CD14-positive monocyte (primary cell): ENCODE measurements around the gene APCDD1L. TPM values are rescaled to one million over a fixed set of nuclear protein-coding genes. Genes with fewer than 3 reads are reported as not detected.

Experiments used
- DNase-seq, 3 donors: peaks; one replicate each; pipeline ENCODE4 v3.0.0-alpha.2; 2011 to 2022
- H2AFZ ChIP-seq: 2 replicates; pipeline ENCODE4 v1.6.0; 2012; ENCODE audit warnings: mild to moderate bottlenecking, low read depth, low read length, inconsistent platforms; ENCODE audit not compliant: insufficient read depth, poor library complexity, severe bottlenecking
- H3K27ac ChIP-seq, 2 donors: 1 replicate in 1 of 2; 2 replicates in 1 of 2; pipeline ENCODE4 v1.5.1; 2012 to 2013; ENCODE audit warnings: low read length in 2 of 2, control low read depth in 1 of 2, inconsistent platforms in 1 of 2, low read depth in 1 of 2, mild to moderate bottlenecking in 1 of 2
- H3K27me3 ChIP-seq, 2 donors: one replicate each; pipeline versions ENCODE4 v1.6.0 to v1.6.1; 2011 to 2013; ENCODE audit warnings: low read length in 2 of 2; ENCODE audit not compliant: control insufficient read depth in 2 of 2, insufficient read depth in 2 of 2
- H3K36me3 ChIP-seq, 2 donors: replicated peaks in 1 of 2; 1 replicate in 1 of 2; 2 replicates in 1 of 2; pipeline versions ENCODE4 v1.5.1 to v1.6.1; 2012 to 2013; ENCODE audit warnings: low read length in 2 of 2, control low read depth in 1 of 2, inconsistent platforms in 1 of 2, mild to moderate bottlenecking in 1 of 2; ENCODE audit not compliant: insufficient read depth in 2 of 2, control insufficient read depth in 1 of 2
- H3K4me1 ChIP-seq, 2 donors: 1 replicate in 1 of 2; 2 replicates in 1 of 2; pipeline versions ENCODE4 v1.5.1 to v1.6.1; 2012 to 2013; ENCODE audit warnings: low read length in 2 of 2, control low read depth in 1 of 2, inconsistent platforms in 1 of 2, mild to moderate bottlenecking in 1 of 2, moderate library complexity in 1 of 2; ENCODE audit not compliant: insufficient read depth in 2 of 2, control insufficient read depth in 1 of 2
- H3K4me2 ChIP-seq: replicated peaks from 2 replicates; pipeline ENCODE3; 2012; ENCODE audit warnings: low read length, moderate library complexity, mild to moderate bottlenecking; ENCODE audit not compliant: poor library complexity, severe bottlenecking; ENCODE audit errors: extremely low read depth
- H3K4me3 ChIP-seq, 3 experiments: fragments of 200-600 bp in 1 of 3; sonication (generic) in 1 of 3; replicated peaks in 1 of 3; 1 replicate in 2 of 3; 2 replicates in 1 of 3; pipeline ENCODE4 v1.5.1; 2011 to 2013; ENCODE audit warnings: low read length in 3 of 3, mild to moderate bottlenecking in 3 of 3, control low read depth in 2 of 3, low read depth in 2 of 3, inconsistent platforms in 1 of 3, moderate library complexity in 1 of 3
- H3K79me2 ChIP-seq: 2 replicates; pipeline ENCODE4 v1.6.0; 2012; ENCODE audit warnings: mild to moderate bottlenecking, control low read depth, inconsistent platforms, low read length, moderate library complexity; ENCODE audit not compliant: insufficient read depth
- H3K9ac ChIP-seq: 2 replicates; pipeline ENCODE4 v1.6.0; 2017; ENCODE audit warnings: low read length, mild to moderate bottlenecking; ENCODE audit not compliant: insufficient read depth, poor library complexity, severe bottlenecking
- H3K9me3 ChIP-seq, 2 donors: replicated peaks in 1 of 2; 1 replicate in 1 of 2; 2 replicates in 1 of 2; pipeline versions ENCODE4 v1.5.1 to v1.6.1; 2012 to 2013; ENCODE audit warnings: low read length in 2 of 2, control low read depth in 1 of 2; ENCODE audit not compliant: control insufficient read depth in 1 of 2, insufficient read depth in 1 of 2
- H4K20me1 ChIP-seq: 2 replicates; pipeline ENCODE4 v1.6.0; 2012; ENCODE audit warnings: mild to moderate bottlenecking, low read length, control low read depth, moderate library complexity; ENCODE audit not compliant: insufficient read depth
- H3K27ac Mint-ChIP-seq, 7 donors: one replicate each; pipeline ENCODE4 v1.8.0; 2020; ENCODE audit warnings: mild to moderate bottlenecking in 7 of 7, mixed read lengths in 7 of 7, moderate library complexity in 6 of 7, inconsistent platforms in 2 of 7
- H3K27me3 Mint-ChIP-seq, 3 donors: one replicate each; pipeline ENCODE4 v1.8.0; 2021 to 2022; ENCODE audit warnings: low read depth in 3 of 3, mild to moderate bottlenecking in 3 of 3, mixed read lengths in 3 of 3, moderate library complexity in 3 of 3, inconsistent platforms in 1 of 3
- H3K36me3 Mint-ChIP-seq, 2 donors: one replicate each; pipeline ENCODE4 v1.8.0; 2020; ENCODE audit warnings: mixed read lengths in 2 of 2, inconsistent platforms in 1 of 2, mild to moderate bottlenecking in 1 of 2
- H3K4me1 Mint-ChIP-seq: one replicate; pipeline ENCODE4 v1.8.0; 2020; ENCODE audit warnings: mild to moderate bottlenecking, mixed read lengths
- H3K4me3 Mint-ChIP-seq, 2 donors: one replicate each; pipeline ENCODE4 v1.8.0; 2020; ENCODE audit warnings: mild to moderate bottlenecking in 2 of 2, mixed read lengths in 2 of 2, moderate library complexity in 1 of 2
- H3K9me3 Mint-ChIP-seq, 7 donors: one replicate each; pipeline ENCODE4 v1.8.0; 2020 to 2022; ENCODE audit warnings: mixed read lengths in 7 of 7, mild to moderate bottlenecking in 6 of 7, moderate library complexity in 6 of 7, inconsistent platforms in 2 of 7
- WGBS: methylation state at CpG from one replicate; pipeline ENCODE4 v1.1.5; 2013; ENCODE audit warnings: missing lambda C conversion rate; ENCODE audit not compliant: insufficient coverage; 5-methylcytosine and 5-hydroxymethylcytosine counted together
- intact Hi-C, 2 donors: fragments of 100-400 bp; cut with micrococcal nuclease; formaldehyde crosslinking; loops; one replicate each; pipeline versions ENCODE4 v1.15.0 to v1.15.1; 2023
- polyA plus RNA-seq, 3 donors: library from polyadenylated mRNA; depleted of rRNA in 1 of 3; unstranded in 2 of 3; stranded (reverse) in 1 of 3; fragments of 300-500 nt in 2 of 3; fragments of >200 nt in 1 of 3; fragmentation: Illumina TruSeq in 2 of 3; gene quantifications; 1 replicate in 2 of 3; 2 replicates in 1 of 3; pipeline ENCODE4 v1.2.3, GENCODE V29; 2012 to 2021
- TF ChIP-seq, protein P1 (sequence below): fragments of 200-600 bp; IDR thresholded peaks from one replicate; pipeline ENCODE4 v1.8.0; 2022; ENCODE audit warnings: antibody characterized with exemption, mild to moderate bottlenecking

APCDD1L gene
- polyA plus RNA-seq, 3 donors: not detected

DNA sequence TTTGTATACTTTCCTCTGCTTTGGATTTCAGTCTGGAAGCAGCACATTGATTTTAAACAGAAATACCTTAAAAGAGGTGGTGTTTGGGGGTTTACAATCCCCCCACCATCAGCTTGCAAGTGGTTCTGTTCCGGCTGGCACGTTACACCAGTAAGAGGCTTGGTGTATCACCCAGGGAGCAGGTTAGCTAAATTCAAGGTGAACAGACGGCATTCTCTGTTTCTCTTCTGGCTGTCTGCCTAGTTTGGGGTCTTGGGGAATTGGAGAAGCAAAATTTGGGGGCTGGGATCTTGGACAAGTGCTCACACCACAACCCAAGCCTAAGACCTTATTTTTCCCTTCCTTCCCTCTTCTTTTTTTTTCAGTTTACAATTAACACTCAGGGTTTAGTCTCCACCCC lies 7.5 kb upstream of the APCDD1L start:
- TF ChIP-seq, protein P1, sequence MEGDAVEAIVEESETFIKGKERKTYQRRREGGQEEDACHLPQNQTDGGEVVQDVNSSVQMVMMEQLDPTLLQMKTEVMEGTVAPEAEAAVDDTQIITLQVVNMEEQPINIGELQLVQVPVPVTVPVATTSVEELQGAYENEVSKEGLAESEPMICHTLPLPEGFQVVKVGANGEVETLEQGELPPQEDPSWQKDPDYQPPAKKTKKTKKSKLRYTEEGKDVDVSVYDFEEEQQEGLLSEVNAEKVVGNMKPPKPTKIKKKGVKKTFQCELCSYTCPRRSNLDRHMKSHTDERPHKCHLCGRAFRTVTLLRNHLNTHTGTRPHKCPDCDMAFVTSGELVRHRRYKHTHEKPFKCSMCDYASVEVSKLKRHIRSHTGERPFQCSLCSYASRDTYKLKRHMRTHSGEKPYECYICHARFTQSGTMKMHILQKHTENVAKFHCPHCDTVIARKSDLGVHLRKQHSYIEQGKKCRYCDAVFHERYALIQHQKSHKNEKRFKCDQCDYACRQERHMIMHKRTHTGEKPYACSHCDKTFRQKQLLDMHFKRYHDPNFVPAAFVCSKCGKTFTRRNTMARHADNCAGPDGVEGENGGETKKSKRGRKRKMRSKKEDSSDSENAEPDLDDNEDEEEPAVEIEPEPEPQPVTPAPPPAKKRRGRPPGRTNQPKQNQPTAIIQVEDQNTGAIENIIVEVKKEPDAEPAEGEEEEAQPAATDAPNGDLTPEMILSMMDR: no peak
- DNase-seq: no peak
- H3K4me1 ChIP-seq: no peaks in the 10 kb centered on the region
- intact Hi-C loops: no loop called here
- no peak overlapping the region for H3K4me2 ChIP-seq
- no peaks in the 10 kb centered on the region for H3K79me2 ChIP-seq
- Mint-ChIP-seq H3K4me1 (no peaks in the 10 kb centered on the region), H3K27me3 (peaks cover 2 to 12% (median 7%) of the 10 kb centered on the region in 3 donors), H3K36me3 (no peaks in the 10 kb centered on the region), H3K9me3 (peaks cover 0 to 21% (median 9%) of the 10 kb centered on the region in 7 donors), H3K27ac (no peak overlapping the region), H3K4me3 (peak overlapping the region in 1 of 2 donors; percentile 31)
- H3K27ac ChIP-seq: no peak overlapping the region
- peaks cover 10 to 15% of the 10 kb centered on the region in 2 donors for H3K9me3 ChIP-seq
- WGBS: 92% methylated on average over 2 of the region's 3 CpGs
- no peak overlapping the region for H2AFZ ChIP-seq
- H3K4me3 ChIP-seq: no peak overlapping the region
- no peaks in the 10 kb centered on the region for H4K20me1 ChIP-seq
- H3K9ac ChIP-seq: no peak overlapping the region
- no peaks in the 10 kb centered on the region for H3K36me3 ChIP-seq
- no peaks in the 10 kb centered on the region for H3K27me3 ChIP-seq

DNA sequence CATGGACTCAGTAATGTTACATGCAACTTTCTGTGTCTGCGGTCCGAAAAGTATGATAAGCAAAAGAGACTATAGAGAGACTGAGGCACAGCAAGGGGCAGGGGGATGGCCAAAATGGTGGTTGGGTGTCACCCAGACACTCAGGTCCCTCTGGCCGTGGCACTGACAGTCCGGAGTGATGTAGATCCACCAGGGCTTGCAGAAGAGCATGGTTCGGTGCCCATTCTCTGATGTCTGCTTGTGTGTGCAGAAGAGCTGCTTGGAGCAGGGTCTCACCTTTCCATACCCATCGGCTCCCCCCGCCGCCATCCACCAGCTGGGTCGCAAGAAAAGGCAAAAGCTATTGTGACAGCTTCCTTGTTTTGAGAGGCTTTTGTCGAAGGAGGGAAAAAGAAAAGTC lies 6.6 kb upstream of the APCDD1L start:
- no peak overlapping the region for H3K4me3 Mint-ChIP-seq
- Histone ChIP-seq H3K4me3 (no peak overlapping the region), H3K4me2 (no peak overlapping the region), H3K4me1 (no peaks in the 10 kb centered on the region), H3K27me3 (no peaks in the 10 kb centered on the region), H3K9me3 (peaks cover 9 to 10% of the 10 kb centered on the region in 2 donors), H3K36me3 (no peaks in the 10 kb centered on the region), H3K79me2 (no peaks in the 10 kb centered on the region), H3K27ac (no peak overlapping the region), H4K20me1 (no peaks in the 10 kb centered on the region), H2AFZ (no peak overlapping the region), H3K9ac (no peak overlapping the region)
- no peak for DNase-seq
- no peaks in the 10 kb centered on the region for H3K4me1 Mint-ChIP-seq
- peaks cover 0 to 17% (median 5%) of the 10 kb centered on the region in 7 donors for H3K9me3 Mint-ChIP-seq
- TF ChIP-seq, protein P1: no peak
- H3K27ac Mint-ChIP-seq: no peak overlapping the region
- no peaks in the 10 kb centered on the region for H3K36me3 Mint-ChIP-seq
- WGBS: 93% methylated on average over 3 of the region's 10 CpGs
- H3K27me3 Mint-ChIP-seq: peaks cover 8 to 15% (median 14%) of the 10 kb centered on the region in 3 donors
- intact Hi-C loops: no loop called here
